ENCODE results near the gene ISM1.

The ISM1 gene

DNA sequence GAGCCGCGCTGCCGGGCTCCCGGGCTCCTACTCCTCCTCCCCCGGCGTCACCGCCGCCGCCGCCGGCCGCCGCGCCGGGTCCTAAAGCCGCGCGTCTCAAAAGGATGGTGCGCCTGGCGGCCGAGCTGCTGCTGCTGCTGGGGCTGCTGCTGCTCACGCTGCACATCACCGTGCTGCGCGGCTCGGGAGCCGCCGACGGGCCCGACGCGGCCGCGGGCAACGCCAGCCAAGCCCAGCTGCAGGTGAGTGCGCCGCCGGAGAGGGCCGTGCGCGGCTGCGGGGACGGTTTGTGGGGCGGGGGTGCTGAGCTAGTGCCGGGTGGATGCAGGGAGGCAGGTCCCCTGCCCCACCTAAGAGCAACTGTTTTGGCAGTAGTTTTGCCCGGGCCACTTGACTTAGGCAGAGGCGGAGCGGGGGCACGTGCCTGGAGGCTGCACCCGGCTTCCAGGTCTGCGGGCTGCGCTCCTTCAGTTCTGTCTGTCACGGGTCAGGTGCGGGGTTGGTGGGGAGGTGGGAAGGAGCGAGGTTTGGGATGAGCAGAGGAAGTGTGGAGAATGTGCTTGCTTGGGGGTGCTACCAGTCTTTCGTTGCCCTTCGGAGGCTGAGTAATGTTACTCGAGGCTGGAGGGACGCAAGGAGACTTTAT is 722 bp downstream of the ISM1 start:
- TF ChIP-seq ZBTB7A (IDR thresholded peaks at IDR 0.05; ENCODE audit: low read depth) (no peak), YY1 (IDR thresholded peaks at IDR 0.05; ENCODE audit: low read depth) (no peak), EGR1 (IDR thresholded peaks at IDR 0.05) (no peak), RAD21 (IDR thresholded peaks at IDR 0.05; ENCODE audit: low read depth) (no peak), NFIC (IDR thresholded peaks at IDR 0.05) (no peak), TCF12 (IDR thresholded peaks at IDR 0.05; ENCODE audit: low read depth) (no peak)
- TF ChIP-seq, protein P1, sequence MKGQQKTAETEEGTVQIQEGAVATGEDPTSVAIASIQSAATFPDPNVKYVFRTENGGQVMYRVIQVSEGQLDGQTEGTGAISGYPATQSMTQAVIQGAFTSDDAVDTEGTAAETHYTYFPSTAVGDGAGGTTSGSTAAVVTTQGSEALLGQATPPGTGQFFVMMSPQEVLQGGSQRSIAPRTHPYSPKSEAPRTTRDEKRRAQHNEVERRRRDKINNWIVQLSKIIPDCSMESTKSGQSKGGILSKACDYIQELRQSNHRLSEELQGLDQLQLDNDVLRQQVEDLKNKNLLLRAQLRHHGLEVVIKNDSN (IDR thresholded peaks at IDR 0.05), result 0 out of 2 replicates have a peak, but pooled peaks have one; percentile 16
- TF ChIP-seq, protein P2, sequence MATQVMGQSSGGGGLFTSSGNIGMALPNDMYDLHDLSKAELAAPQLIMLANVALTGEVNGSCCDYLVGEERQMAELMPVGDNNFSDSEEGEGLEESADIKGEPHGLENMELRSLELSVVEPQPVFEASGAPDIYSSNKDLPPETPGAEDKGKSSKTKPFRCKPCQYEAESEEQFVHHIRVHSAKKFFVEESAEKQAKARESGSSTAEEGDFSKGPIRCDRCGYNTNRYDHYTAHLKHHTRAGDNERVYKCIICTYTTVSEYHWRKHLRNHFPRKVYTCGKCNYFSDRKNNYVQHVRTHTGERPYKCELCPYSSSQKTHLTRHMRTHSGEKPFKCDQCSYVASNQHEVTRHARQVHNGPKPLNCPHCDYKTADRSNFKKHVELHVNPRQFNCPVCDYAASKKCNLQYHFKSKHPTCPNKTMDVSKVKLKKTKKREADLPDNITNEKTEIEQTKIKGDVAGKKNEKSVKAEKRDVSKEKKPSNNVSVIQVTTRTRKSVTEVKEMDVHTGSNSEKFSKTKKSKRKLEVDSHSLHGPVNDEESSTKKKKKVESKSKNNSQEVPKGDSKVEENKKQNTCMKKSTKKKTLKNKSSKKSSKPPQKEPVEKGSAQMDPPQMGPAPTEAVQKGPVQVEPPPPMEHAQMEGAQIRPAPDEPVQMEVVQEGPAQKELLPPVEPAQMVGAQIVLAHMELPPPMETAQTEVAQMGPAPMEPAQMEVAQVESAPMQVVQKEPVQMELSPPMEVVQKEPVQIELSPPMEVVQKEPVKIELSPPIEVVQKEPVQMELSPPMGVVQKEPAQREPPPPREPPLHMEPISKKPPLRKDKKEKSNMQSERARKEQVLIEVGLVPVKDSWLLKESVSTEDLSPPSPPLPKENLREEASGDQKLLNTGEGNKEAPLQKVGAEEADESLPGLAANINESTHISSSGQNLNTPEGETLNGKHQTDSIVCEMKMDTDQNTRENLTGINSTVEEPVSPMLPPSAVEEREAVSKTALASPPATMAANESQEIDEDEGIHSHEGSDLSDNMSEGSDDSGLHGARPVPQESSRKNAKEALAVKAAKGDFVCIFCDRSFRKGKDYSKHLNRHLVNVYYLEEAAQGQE (IDR thresholded peaks at IDR 0.05; ENCODE audit: low read depth), result no peak

DNA sequence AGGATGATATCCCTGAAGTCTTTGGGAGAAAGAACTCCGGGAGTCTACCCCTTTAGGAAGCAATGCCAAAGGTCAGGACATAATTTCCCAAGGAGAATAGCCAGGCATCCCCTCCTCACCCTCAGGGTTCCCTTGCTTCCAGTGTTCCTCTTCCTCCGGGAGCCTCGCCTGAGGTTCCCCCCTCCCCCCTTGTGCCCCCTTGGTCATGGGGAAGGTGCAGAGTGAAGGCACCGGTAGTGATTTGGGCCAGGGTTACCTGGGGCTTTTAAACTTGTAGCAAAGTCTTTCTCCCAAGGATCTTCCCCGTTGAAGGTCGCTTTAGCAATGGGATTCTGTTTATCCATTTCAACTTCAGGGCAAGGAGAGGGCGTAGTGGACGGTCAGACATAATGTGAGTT is 1.2 kb downstream of the ISM1 start:
- TF ChIP-seq RAD21 (IDR thresholded peaks at IDR 0.05; ENCODE audit: low read depth) (no peak), EGR1 (IDR thresholded peaks at IDR 0.05) (no peak), TCF12 (IDR thresholded peaks at IDR 0.05; ENCODE audit: low read depth) (no peak), CEBPB (IDR thresholded peaks at IDR 0.05) (no peak), CREB1 (IDR thresholded peaks at IDR 0.05; ENCODE audit: low read depth) (no peak), YY1 (IDR thresholded peaks at IDR 0.05; ENCODE audit: low read depth) (no peak), TAF1 (IDR thresholded peaks at IDR 0.05; ENCODE audit: low read depth) (no peak), FOXM1 (IDR thresholded peaks at IDR 0.05; ENCODE audit: borderline replicate concordance, low read depth) (no peak), NFIC (IDR thresholded peaks at IDR 0.05) (no peak), TEAD4 (IDR thresholded peaks at IDR 0.05) (no peak), EP300 (IDR thresholded peaks at IDR 0.05; ENCODE audit: borderline replicate concordance) (no peak), ZBTB7A (IDR thresholded peaks at IDR 0.05; ENCODE audit: low read depth) (no peak)
- TF ChIP-seq, protein P3, sequence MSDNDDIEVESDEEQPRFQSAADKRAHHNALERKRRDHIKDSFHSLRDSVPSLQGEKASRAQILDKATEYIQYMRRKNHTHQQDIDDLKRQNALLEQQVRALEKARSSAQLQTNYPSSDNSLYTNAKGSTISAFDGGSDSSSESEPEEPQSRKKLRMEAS (IDR thresholded peaks at IDR 0.05), result no peak
- TF ChIP-seq, protein P2 (IDR thresholded peaks at IDR 0.05; ENCODE audit: low read depth), result no peak
- TF ChIP-seq, protein P1 (IDR thresholded peaks at IDR 0.05), result no peak

DNA sequence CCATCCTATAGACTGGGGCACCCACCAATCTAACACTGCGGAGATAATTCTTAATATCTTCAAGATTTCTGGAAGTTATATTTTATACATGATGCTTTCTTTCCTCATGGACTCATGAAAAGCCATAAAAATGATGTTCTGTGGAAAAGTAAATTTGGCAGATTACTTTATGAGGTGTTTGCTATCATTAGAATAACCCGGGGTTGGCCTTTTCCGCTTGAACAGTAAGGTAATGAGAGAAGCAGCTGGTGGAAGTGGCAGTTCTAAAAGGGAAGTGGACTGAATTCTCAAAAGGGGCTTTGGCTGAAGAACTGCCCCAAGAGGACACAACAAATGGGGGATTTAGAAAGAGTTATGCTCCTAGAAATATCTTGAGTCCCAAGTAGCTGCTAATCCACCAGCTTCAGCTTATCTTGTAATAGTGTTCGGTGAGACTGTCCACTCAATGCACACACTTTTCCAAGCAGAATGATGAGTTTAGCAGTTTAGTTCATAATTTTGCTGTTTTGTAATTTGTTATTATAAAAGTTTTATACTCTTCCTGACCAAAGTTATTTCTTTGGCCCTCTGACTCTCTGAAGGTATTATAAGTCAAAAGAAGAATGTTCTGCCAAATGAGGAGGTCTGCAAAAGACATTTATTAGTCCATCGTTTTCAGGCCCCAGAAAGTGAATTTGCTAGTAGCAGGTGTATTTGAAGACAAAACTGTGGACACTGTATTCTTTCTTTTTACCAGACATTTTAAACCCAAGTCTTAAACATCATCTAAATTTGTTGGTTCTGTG is 2.9 kb downstream of the ISM1 start:
- no peak for TF ChIP-seq TCF12 (IDR thresholded peaks at IDR 0.05; ENCODE audit: low read depth)
- no peak for TF ChIP-seq EP300 (IDR thresholded peaks at IDR 0.05; ENCODE audit: borderline replicate concordance)
- no peak for TF ChIP-seq NFIC (IDR thresholded peaks at IDR 0.05)
- no peak for TF ChIP-seq EGR1 (IDR thresholded peaks at IDR 0.05)
- TF ChIP-seq, protein P2 (IDR thresholded peaks at IDR 0.05; ENCODE audit: low read depth), result no peak
- no peak for TF ChIP-seq ZBTB7A (IDR thresholded peaks at IDR 0.05; ENCODE audit: low read depth)
- no peak for TF ChIP-seq TAF1 (IDR thresholded peaks at IDR 0.05; ENCODE audit: low read depth)
- no peak for TF ChIP-seq CREB1 (IDR thresholded peaks at IDR 0.05; ENCODE audit: low read depth)
- TF ChIP-seq CEBPB (IDR thresholded peaks at IDR 0.05), result no peak
- TF ChIP-seq, protein P3 (IDR thresholded peaks at IDR 0.05), result no peak
- TF ChIP-seq YY1 (IDR thresholded peaks at IDR 0.05; ENCODE audit: low read depth), result no peak
- TF ChIP-seq, protein P1 (IDR thresholded peaks at IDR 0.05), result no peak
- TF ChIP-seq RAD21 (IDR thresholded peaks at IDR 0.05; ENCODE audit: low read depth), result no peak
- TF ChIP-seq FOXM1 (IDR thresholded peaks at IDR 0.05; ENCODE audit: borderline replicate concordance, low read depth), result no peak
- no peak for TF ChIP-seq TEAD4 (IDR thresholded peaks at IDR 0.05)
